A549 (cell line): Measurements from ENCODE around the gene BDH1.

ENCODE experiments used
- HDAC2 ChIP-seq: fragments of 200-600 bp; sonication (generic); IDR thresholded peaks from 2 replicates; pipeline ENCODE4 v1.6.1; 2016
- MAFK ChIP-seq: fragments of 450-650 bp; IDR thresholded peaks from 2 replicates; pipeline ENCODE4 v1.6.1; 2014; ENCODE audit not compliant: partially characterized antibody
- USF2 ChIP-seq: fragments of 450-650 bp; IDR thresholded peaks from 2 replicates; pipeline ENCODE4 v1.6.1; 2014; ENCODE audit warnings: antibody characterized with exemption
- TF ChIP-seq, protein P1 (sequence below): fragments of >200 bp; sonication (Bioruptor Twin); formaldehyde crosslinking; IDR thresholded peaks from 3 replicates; pipeline ENCODE4 v1.5.1; 2016

DNA sequence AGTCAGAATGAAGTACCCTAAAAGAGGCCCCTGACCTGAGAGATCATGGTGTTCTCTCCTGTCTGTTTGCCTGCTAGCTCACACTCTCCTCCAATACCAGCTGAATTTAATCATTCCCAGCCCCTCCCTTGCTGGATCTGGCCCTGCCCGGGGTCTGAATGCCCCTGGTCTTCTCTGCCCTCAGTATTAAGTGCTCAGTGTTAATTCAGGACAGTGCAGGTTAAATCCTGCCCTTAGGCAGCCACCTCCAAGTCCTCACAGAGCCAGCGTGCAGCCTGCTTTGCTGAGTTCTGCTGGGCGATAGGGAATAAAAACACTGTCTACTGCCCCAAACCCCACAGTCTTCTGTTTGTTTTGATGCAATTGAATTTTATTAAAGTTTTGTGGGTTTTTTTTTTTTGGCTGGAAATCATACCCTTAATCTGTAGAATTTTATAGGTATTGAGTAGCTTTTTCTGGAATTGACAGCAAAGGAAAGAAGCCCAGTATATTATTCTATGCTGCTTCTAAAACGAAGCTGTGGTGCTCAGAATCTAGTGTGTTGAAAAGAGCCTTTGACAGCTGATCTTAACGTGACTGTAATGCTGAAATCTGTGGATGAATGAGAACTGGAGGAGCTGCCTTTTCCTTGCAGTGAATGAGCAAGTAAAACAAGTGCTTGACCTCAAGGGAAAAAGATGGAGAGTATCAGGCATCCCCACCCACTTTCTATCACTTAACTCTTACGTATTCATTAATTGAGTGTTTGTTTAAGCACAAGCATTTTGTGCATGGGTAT is 12.3 kb upstream of the BDH1 start:
- TF ChIP-seq MAFK, result no peak
- TF ChIP-seq, protein P1, sequence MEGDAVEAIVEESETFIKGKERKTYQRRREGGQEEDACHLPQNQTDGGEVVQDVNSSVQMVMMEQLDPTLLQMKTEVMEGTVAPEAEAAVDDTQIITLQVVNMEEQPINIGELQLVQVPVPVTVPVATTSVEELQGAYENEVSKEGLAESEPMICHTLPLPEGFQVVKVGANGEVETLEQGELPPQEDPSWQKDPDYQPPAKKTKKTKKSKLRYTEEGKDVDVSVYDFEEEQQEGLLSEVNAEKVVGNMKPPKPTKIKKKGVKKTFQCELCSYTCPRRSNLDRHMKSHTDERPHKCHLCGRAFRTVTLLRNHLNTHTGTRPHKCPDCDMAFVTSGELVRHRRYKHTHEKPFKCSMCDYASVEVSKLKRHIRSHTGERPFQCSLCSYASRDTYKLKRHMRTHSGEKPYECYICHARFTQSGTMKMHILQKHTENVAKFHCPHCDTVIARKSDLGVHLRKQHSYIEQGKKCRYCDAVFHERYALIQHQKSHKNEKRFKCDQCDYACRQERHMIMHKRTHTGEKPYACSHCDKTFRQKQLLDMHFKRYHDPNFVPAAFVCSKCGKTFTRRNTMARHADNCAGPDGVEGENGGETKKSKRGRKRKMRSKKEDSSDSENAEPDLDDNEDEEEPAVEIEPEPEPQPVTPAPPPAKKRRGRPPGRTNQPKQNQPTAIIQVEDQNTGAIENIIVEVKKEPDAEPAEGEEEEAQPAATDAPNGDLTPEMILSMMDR, result no peak
- no peak for TF ChIP-seq USF2
- TF ChIP-seq HDAC2, result no peak
